ENCODE data around the gene DHRSX.
"Not testable (repeated sequence)": the region's sequence is repeated elsewhere in the genome, so short reads cannot be mapped to it uniquely, and the experiment has no call there.

The DHRSX gene

GRCh38 chrX:2479420-2479780 is 21.4 kb downstream of the DHRSX start:
- no peak overlapping the region for H3K4me3 ChIP-seq (ENCODE audit: insufficient read length, low read depth)
- H3K9me3 ChIP-seq (ENCODE audit: insufficient read depth, low read length): no peaks in the 10 kb centered on the region
- H3K4me1 ChIP-seq (ENCODE audit: insufficient read depth, insufficient read length): no peaks in the 10 kb centered on the region
- no peak overlapping the region for H3K9ac ChIP-seq (ENCODE audit: insufficient read length, low read depth)
- peaks cover 2% of the 10 kb centered on the region for H3K36me3 ChIP-seq (ENCODE audit: insufficient read depth, insufficient read length, low read length)
- TF ChIP-seq ZNF274 (IDR thresholded peaks at IDR 0.05; ENCODE audit: low read depth, low read length) (no peak), SUZ12 (IDR thresholded peaks at IDR 0.05; ENCODE audit: extremely low read depth, insufficient read depth, insufficient read length) (no peak), YY1 (IDR thresholded peaks at IDR 0.05; ENCODE audit: insufficient read depth, insufficient read length) (no peak)
- no peak for DNase-seq (ENCODE audit: low read depth, low spot score)
- no peaks in the 10 kb centered on the region for H3K27me3 ChIP-seq (ENCODE audit: insufficient read depth, insufficient read length)

GRCh38 chrX:2478546-2479419 is 22.0 kb downstream of the DHRSX start:
- Histone ChIP-seq H3K4me3 (ENCODE audit: insufficient read length, low read depth) (no peak overlapping the region), H3K9me3 (ENCODE audit: insufficient read depth, low read length) (no peaks in the 10 kb centered on the region), H3K9ac (ENCODE audit: insufficient read length, low read depth) (no peak overlapping the region), H3K36me3 (ENCODE audit: insufficient read depth, insufficient read length, low read length) (peaks cover 2% of the 10 kb centered on the region), H3K4me1 (ENCODE audit: insufficient read depth, insufficient read length) (no peaks in the 10 kb centered on the region), H3K27me3 (ENCODE audit: insufficient read depth, insufficient read length) (no peaks in the 10 kb centered on the region)
- no peak for TF ChIP-seq YY1 (IDR thresholded peaks at IDR 0.05; ENCODE audit: insufficient read depth, insufficient read length)
- TF ChIP-seq ZNF274 (IDR thresholded peaks at IDR 0.05; ENCODE audit: low read depth, low read length): no peak
- no peak for TF ChIP-seq SUZ12 (IDR thresholded peaks at IDR 0.05; ENCODE audit: extremely low read depth, insufficient read depth, insufficient read length)
- no peak for DNase-seq (ENCODE audit: low read depth, low spot score)

GRCh38 chrX:2477313-2477712 is 23.5 kb downstream of the DHRSX start:
- DNase-seq (ENCODE audit: low read depth, low spot score); H3K9me3 ChIP-seq (ENCODE audit: insufficient read depth, low read length); H3K27me3 ChIP-seq (ENCODE audit: insufficient read depth, insufficient read length); H3K4me3 ChIP-seq (ENCODE audit: insufficient read length, low read depth); H3K36me3 ChIP-seq (ENCODE audit: insufficient read depth, insufficient read length, low read length); H3K4me1 ChIP-seq (ENCODE audit: insufficient read depth, insufficient read length); H3K9ac ChIP-seq (ENCODE audit: insufficient read length, low read depth): not testable (repeated sequence)

DNA sequence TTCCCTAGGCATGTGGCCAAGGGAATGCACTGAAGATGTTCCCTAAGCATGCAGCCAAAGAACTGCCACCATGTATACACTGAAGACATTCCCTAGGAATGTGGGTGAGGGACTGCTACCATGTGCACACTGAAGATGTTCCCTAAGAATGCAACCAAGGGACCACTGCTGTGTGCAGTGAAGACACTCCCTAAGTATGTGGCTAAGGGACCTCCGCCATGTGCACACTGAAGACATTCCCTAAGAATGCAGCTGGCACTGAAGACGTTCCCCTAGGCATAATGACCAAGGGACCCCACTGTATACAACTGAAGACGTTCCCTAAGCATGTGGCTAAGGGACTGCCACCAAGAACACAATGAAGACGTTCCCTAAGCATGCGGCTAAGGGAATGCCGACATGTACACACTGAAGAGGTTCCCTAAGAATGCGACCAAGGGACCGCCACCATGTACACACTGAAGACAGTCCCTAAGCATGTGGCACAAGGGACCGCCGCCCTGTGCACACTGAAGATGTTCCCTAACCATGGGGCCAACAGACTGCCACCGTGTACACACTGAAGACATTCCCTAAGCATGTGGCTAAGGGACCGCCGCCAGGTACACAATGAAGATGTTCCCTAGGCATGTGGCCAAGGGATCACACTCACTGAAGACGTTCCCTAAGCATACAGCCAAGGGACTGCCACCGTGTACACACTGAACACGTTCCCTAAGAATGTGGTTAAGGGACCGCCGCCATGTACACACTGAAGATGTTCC is 25.6 kb downstream of the DHRSX start:
- Histone ChIP-seq H3K9me3 (ENCODE audit: insufficient read depth, low read length) (no peaks in the 10 kb centered on the region), H3K9ac (ENCODE audit: insufficient read length, low read depth) (no peak overlapping the region), H3K4me3 (ENCODE audit: insufficient read length, low read depth) (no peak overlapping the region), H3K4me1 (ENCODE audit: insufficient read depth, insufficient read length) (no peaks in the 10 kb centered on the region), H3K36me3 (ENCODE audit: insufficient read depth, insufficient read length, low read length) (peaks cover 2% of the 10 kb centered on the region), H3K27me3 (ENCODE audit: insufficient read depth, insufficient read length) (no peaks in the 10 kb centered on the region)
- no peak for DNase-seq (ENCODE audit: low read depth, low spot score)
- TF ChIP-seq YY1 (IDR thresholded peaks at IDR 0.05; ENCODE audit: insufficient read depth, insufficient read length): no peak
- TF ChIP-seq SUZ12 (IDR thresholded peaks at IDR 0.05; ENCODE audit: extremely low read depth, insufficient read depth, insufficient read length): no peak
- no peak for TF ChIP-seq ZNF274 (IDR thresholded peaks at IDR 0.05; ENCODE audit: low read depth, low read length)

DNA sequence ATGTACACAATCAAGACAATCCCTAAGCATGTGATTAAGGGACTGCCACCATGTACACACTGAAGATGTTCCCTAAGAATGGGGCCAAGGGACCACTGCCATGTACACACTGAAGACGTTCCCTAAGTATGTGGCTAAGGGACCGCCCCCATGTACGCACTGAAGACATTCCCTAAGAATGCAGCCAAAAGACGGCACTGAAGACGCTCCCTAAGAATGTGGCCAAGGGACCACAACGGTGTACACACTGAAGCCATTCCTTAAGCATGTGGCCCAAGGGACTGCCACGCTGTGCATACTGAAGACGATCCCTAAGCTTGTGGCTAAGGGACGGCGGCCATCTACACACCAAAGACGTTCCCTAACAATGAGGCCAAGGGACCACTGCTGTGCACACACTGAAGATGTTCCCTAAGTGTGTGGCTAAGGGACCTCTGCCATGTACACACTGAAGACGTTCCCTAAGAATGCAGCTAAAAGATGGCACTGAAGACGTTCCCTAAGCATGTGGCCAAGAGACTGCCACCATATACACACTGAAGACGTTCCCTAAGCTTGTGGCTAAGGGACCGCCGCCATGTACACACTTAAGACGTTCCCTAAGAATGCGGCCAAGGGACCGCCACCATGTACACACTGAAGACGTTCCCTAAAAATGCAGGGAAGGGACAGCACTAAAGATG is 26.4 kb downstream of the DHRSX start:
- peaks cover 6% of the 10 kb centered on the region; the same call in 1 of the 2 replicates for H3K9me3 ChIP-seq (ENCODE audit: insufficient read depth, low read length)
- no peak for TF ChIP-seq ZNF274 (IDR thresholded peaks at IDR 0.05; ENCODE audit: low read depth, low read length)
- no peak for TF ChIP-seq YY1 (IDR thresholded peaks at IDR 0.05; ENCODE audit: insufficient read depth, insufficient read length)
- no peak for TF ChIP-seq SUZ12 (IDR thresholded peaks at IDR 0.05; ENCODE audit: extremely low read depth, insufficient read depth, insufficient read length)
- H3K36me3 ChIP-seq (ENCODE audit: insufficient read depth, insufficient read length, low read length): no peaks in the 10 kb centered on the region
- H3K27me3 ChIP-seq (ENCODE audit: insufficient read depth, insufficient read length): no peaks in the 10 kb centered on the region
- no peaks in the 10 kb centered on the region for H3K4me1 ChIP-seq (ENCODE audit: insufficient read depth, insufficient read length)
- no peak overlapping the region for H3K9ac ChIP-seq (ENCODE audit: insufficient read length, low read depth)
- H3K4me3 ChIP-seq (ENCODE audit: insufficient read length, low read depth): no peak overlapping the region
- DNase-seq (ENCODE audit: low read depth, low spot score): no peak

GRCh38 chrX:2473064-2473463 is 27.7 kb downstream of the DHRSX start:
- H3K27me3 ChIP-seq (ENCODE audit: insufficient read depth, insufficient read length); H3K4me1 ChIP-seq (ENCODE audit: insufficient read depth, insufficient read length); DNase-seq (ENCODE audit: low read depth, low spot score); H3K36me3 ChIP-seq (ENCODE audit: insufficient read depth, insufficient read length, low read length); H3K9ac ChIP-seq (ENCODE audit: insufficient read length, low read depth); H3K4me3 ChIP-seq (ENCODE audit: insufficient read length, low read depth): not testable (repeated sequence)
- peaks cover 15% of the 10 kb centered on the region; the same call in 1 of the 2 replicates for H3K9me3 ChIP-seq (ENCODE audit: insufficient read depth, low read length)

DNA sequence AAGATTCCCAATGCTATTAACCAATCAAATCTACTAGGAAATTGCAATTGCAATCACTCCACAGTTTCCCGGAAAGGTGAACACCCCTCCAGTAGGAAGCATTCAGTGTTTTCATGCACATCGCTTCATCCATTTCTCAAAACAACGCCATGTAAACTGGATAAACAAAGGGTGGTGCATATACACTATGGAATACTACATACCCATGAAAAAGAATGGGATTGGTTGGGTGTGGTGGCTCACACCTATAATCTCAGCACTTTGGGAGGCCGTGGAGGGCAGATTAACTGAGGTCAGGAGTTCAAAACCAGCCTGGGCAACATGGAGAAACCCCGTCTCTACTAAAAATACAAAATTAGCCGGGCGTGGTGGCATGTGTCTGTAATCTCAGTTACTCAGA is 29.1 kb downstream of the DHRSX start:
- no peak overlapping the region for H3K9ac ChIP-seq (ENCODE audit: insufficient read length, low read depth)
- no peak for DNase-seq (ENCODE audit: low read depth, low spot score)
- H3K9me3 ChIP-seq (ENCODE audit: insufficient read depth, low read length): peaks cover 15% of the 10 kb centered on the region; the same call in 1 of the 2 replicates
- no peak overlapping the region for H3K4me3 ChIP-seq (ENCODE audit: insufficient read length, low read depth)
- H3K36me3 ChIP-seq (ENCODE audit: insufficient read depth, insufficient read length, low read length): no peaks in the 10 kb centered on the region
- no peaks in the 10 kb centered on the region for H3K4me1 ChIP-seq (ENCODE audit: insufficient read depth, insufficient read length)
- H3K27me3 ChIP-seq (ENCODE audit: insufficient read depth, insufficient read length): no peaks in the 10 kb centered on the region
- TF ChIP-seq YY1 (IDR thresholded peaks at IDR 0.05; ENCODE audit: insufficient read depth, insufficient read length): no peak
- no peak for TF ChIP-seq ZNF274 (IDR thresholded peaks at IDR 0.05; ENCODE audit: low read depth, low read length)

- not testable (repeated sequence) for H3K4me1 ChIP-seq (ENCODE audit: insufficient read depth, insufficient read length); H3K4me3 ChIP-seq (ENCODE audit: insufficient read length, low read depth); DNase-seq (ENCODE audit: low read depth, low spot score); H3K9ac ChIP-seq (ENCODE audit: insufficient read length, low read depth); H3K27me3 ChIP-seq (ENCODE audit: insufficient read depth, insufficient read length); H3K36me3 ChIP-seq (ENCODE audit: insufficient read depth, insufficient read length, low read length)
- H3K9me3 ChIP-seq (ENCODE audit: insufficient read depth, low read length): peaks cover 18% of the 10 kb centered on the region; the same call in 1 of the 2 replicates
Observed at GRCh38 chrX:2471126-2471525, 29.6 kb downstream of the DHRSX start.

- not testable (repeated sequence) for H3K27me3 ChIP-seq (ENCODE audit: insufficient read depth, insufficient read length); DNase-seq (ENCODE audit: low read depth, low spot score); H3K36me3 ChIP-seq (ENCODE audit: insufficient read depth, insufficient read length, low read length); H3K4me1 ChIP-seq (ENCODE audit: insufficient read depth, insufficient read length); H3K9ac ChIP-seq (ENCODE audit: insufficient read length, low read depth); H3K4me3 ChIP-seq (ENCODE audit: insufficient read length, low read depth)
- H3K9me3 ChIP-seq (ENCODE audit: insufficient read depth, low read length): peaks cover 25% of the 10 kb centered on the region; the same call in 1 of the 2 replicates
Observed at GRCh38 chrX:2469852-2470251, 30.9 kb downstream of the DHRSX start.
